Ectodermal cell (in vitro differentiated cells): ENCODE results near the gene ERI3.

ENCODE experiments used
- H3K27ac ChIP-seq: 2 replicates; pipeline ENCODE4 v1.7.0; 2013; ENCODE audit warnings: mild to moderate bottlenecking, low read depth, low read length; ENCODE audit not compliant: insufficient read depth, poor library complexity, severe bottlenecking
- H3K27me3 ChIP-seq: 2 replicates; pipeline ENCODE4 v1.7.0; 2013; ENCODE audit warnings: mild to moderate bottlenecking, low read length; ENCODE audit not compliant: insufficient read depth, control insufficient read depth, poor library complexity, severe bottlenecking
- H3K36me3 ChIP-seq: one replicate; pipeline ENCODE4 v1.7.0; 2013; ENCODE audit warnings: low read length; ENCODE audit not compliant: control insufficient read depth, insufficient read depth
- H3K4me1 ChIP-seq: one replicate; pipeline ENCODE4 v1.7.0; 2013; ENCODE audit warnings: low read length; ENCODE audit not compliant: control insufficient read depth, insufficient read depth
- H3K4me3 ChIP-seq: 2 replicates; pipeline ENCODE4 v1.7.0; 2013; ENCODE audit warnings: low read depth, low read length, control low read depth; ENCODE audit not compliant: insufficient read depth
- H3K9me3 ChIP-seq: 2 replicates; pipeline ENCODE4 v1.7.0; 2013; ENCODE audit warnings: mild to moderate bottlenecking, low read length, moderate library complexity; ENCODE audit not compliant: control insufficient read depth
- WGBS, 2 experiments: methylation state at CpG; one replicate each; pipeline ENCODE4 v1.1.7; 2013; ENCODE audit warnings: missing lambda C conversion rate in 2 of 2; 5-methylcytosine and 5-hydroxymethylcytosine counted together

Gene ERI3

DNA sequence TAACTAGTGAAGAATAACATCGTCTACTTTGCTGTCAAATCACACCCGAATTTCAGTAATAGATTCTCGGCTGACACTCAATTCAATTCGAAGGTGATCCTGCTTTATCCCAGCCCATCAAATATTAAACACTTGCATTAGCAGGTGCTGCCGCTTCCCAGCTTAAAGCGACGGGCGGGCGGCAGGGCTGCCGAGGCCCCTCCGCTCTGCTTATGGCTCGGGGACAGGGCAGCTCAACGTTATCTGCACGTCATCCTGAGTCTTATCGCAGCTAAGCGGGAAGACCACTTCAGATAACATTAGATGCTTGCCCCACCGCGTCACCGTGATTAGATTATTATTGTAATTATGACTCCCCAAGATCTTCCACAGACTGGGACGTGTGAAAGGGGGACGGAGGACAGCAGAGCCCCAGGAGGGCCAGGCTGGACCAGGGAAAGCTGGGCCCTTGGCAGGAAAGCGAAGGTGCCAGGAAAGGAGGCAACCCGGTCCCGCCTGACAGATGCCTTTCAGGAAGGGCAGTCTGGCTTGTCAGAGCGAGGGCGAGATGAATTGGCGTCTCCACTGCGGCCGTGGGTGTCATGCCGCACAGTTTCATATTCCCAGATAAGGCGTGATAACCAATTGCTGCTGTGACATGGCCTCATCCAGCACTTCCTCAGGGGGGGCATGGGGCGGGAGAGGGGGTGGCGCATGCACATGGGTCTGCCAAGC, 104.8 kb downstream of the ERI3 start:
- 92 to 95% methylated on average over 33 of the region's 33 CpGs for WGBS, 2 experiments
- H3K4me1 ChIP-seq = peaks cover 9% of the 10 kb centered on the region
- no peak overlapping the region for H3K27ac ChIP-seq
- no peaks in the 10 kb centered on the region for H3K36me3 ChIP-seq
- H3K27me3 ChIP-seq = no peaks in the 10 kb centered on the region
- no peak overlapping the region for H3K4me3 ChIP-seq
- H3K9me3 ChIP-seq = no peaks in the 10 kb centered on the region

DNA sequence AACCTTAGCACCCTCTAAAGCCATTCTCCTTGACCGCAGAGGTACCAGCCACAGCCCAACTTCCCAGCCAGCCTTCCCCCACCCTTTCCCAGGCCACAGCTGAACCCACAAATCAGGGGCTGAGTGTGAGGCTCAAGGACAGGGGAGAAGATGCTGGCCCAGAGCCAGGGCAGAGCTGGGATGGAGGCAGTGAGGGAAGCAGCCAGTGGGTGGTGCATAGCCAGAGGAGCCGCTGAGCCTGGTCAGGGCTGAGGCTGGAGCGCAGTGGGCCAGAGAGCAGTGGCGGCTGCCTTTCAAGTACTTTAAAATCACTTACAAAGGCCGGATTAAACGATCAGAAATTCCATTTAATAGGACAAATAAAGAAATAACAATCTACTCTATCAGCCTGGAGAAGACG, 105.5 kb downstream of the ERI3 start:
- H3K27ac ChIP-seq = no peak overlapping the region
- no peaks in the 10 kb centered on the region for H3K27me3 ChIP-seq
- H3K36me3 ChIP-seq = no peaks in the 10 kb centered on the region
- no peaks in the 10 kb centered on the region for H3K9me3 ChIP-seq
- peaks cover 7% of the 10 kb centered on the region for H3K4me1 ChIP-seq
- no peak overlapping the region for H3K4me3 ChIP-seq
- 80% methylated on average over 7 of the region's 7 CpGs for WGBS, 2 experiments

DNA sequence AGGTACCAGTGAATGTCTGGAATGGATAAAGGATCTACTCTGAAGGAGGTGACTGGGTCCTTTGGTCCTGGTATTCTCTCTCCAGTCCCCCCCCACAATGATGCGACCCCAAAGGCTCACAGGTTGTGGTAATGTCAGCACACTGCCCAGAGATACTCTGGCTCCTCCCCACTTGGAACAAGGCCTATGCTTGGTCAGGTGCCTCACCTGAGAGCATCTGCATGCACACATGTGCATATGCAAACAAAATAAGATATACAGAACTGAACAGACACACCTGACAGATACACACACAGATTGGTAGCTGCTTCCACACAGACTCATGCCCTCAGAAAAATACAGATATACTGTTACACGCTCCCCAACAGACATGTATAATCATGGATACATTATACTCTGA, 108.3 kb downstream of the ERI3 start:
- Histone ChIP-seq H3K9me3 (no peaks in the 10 kb centered on the region), H3K27me3 (no peaks in the 10 kb centered on the region), H3K27ac (no peak overlapping the region), H3K4me3 (no peak overlapping the region), H3K4me1 (peaks cover 21% of the 10 kb centered on the region), H3K36me3 (no peaks in the 10 kb centered on the region)
- 94 to 98% methylated on average over 2 of the region's 2 CpGs for WGBS, 2 experiments

DNA sequence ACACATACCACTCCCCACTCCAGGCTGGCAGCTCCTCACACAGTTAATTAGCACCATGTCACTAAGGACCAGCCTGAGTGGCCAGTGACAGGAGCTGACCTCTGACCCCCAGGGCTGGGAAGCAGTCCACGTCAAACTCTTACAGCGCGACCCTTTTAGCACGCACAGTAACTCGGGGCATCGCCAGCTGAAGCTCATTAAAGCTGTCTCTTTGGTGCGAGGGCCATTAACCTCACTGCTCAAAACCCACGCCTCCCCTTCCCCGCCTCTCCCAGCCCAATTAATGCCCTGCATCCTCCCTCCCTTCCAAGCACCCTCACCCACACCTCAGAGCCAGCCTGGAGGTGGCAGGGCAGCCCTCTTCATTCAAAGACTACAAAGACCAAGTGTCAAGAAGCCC, 110.1 kb downstream of the ERI3 start:
- 83 to 84% methylated on average over 9 of the region's 9 CpGs for WGBS, 2 experiments
- no peak overlapping the region for H3K4me3 ChIP-seq
- H3K4me1 ChIP-seq = peaks cover 28% of the 10 kb centered on the region
- H3K27me3 ChIP-seq = no peaks in the 10 kb centered on the region
- H3K9me3 ChIP-seq = no peaks in the 10 kb centered on the region
- H3K27ac ChIP-seq = no peak overlapping the region
- H3K36me3 ChIP-seq = no peaks in the 10 kb centered on the region

DNA sequence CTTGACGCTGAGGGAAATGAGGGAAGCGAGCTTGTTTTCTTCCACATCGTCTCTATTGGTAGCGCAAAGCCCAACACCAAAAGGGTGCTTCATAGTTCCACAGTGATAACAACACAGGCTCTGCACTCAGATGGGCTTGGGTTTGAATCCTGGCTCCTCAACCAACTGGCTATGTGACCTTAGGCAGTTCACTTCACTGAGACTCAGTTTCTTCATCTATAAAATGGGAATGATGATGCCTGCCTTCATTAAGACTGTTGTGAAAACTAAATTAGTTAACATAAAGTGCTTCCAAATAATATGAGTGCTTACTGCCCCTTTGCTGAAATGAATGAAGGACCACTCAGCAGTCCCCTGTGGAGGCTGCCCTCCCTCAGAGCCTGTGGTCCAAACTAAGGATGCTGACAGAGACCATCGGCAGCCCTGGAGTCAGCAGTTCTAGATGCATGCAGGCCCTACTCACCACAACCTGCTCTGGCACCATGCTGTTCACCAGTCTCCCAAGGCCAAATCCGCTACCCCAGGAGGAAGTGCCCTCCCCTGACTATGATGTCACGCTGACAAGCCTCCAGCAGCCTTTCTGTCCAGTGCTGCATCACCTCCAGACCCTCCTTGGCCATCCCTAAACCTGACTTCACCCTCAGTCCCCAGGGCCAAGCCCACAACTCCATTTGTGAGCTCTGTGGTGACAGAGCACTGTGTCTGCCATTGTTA, 111.1 kb downstream of the ERI3 start:
- Histone ChIP-seq H3K27ac (no peak overlapping the region), H3K9me3 (no peaks in the 10 kb centered on the region), H3K4me3 (no peak overlapping the region), H3K4me1 (peaks cover 38% of the 10 kb centered on the region), H3K27me3 (no peaks in the 10 kb centered on the region), H3K36me3 (no peaks in the 10 kb centered on the region)
- WGBS, 2 experiments = 95 to 96% methylated on average over 7 of the region's 7 CpGs

GRCh38 chr1:44242746-44243145, 112.3 kb downstream of the ERI3 start:
- H3K4me3 ChIP-seq = no peak overlapping the region
- 70 to 71% methylated on average over 16 of the region's 16 CpGs for WGBS, 2 experiments
- H3K9me3 ChIP-seq = no peaks in the 10 kb centered on the region
- peaks cover 48% of the 10 kb centered on the region for H3K4me1 ChIP-seq
- H3K27me3 ChIP-seq = no peaks in the 10 kb centered on the region
- H3K27ac ChIP-seq = no peak overlapping the region
- H3K36me3 ChIP-seq = no peaks in the 10 kb centered on the region

DNA sequence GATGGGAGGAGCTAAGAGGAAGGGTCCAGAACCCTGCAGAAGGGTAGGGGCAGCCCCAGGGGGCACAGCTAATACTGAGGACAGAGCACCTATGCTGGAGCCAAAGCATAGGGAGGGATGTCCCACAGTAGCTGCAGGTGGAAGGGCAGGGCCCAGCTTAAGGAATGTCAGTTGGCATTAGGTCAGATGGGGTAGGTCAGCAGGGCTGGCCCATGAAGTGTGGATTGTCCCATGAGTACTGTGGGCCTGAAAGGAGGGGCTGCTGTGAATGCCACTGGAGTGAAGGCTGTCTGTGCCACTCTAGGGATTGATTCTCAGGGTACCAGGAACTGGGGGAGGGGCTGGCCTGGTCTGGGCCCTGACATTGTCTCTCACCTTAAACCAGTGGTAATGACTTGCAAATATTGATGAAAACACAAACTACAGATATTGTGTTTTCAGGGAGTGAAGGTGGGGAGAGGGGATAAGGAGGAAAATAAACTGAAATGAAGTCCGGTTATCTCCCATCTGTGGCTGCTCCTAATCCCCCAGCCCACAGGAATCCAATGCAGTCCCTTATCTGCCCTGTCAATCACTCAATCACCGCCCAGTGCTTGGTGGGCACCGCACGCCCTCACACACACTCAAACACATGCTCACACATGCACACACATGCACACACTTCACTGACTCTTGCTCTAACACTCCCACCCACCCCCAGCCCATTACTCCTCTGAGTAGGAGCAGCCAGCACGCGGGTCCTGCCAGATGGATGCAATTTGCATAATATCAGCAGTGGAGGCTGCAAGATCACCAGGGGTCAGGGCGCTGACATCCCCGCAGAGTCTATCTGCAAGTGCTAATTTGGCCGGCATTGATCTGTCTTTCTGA, 114.0 kb downstream of the ERI3 start:
- 81 to 87% methylated on average over 9 of the region's 9 CpGs for WGBS, 2 experiments
- Histone ChIP-seq H3K4me1 (peaks cover 50% of the 10 kb centered on the region), H3K4me3 (no peak overlapping the region), H3K27ac (peak overlapping the region; percentile 4), H3K36me3 (no peaks in the 10 kb centered on the region), H3K9me3 (no peaks in the 10 kb centered on the region), H3K27me3 (no peaks in the 10 kb centered on the region)

DNA sequence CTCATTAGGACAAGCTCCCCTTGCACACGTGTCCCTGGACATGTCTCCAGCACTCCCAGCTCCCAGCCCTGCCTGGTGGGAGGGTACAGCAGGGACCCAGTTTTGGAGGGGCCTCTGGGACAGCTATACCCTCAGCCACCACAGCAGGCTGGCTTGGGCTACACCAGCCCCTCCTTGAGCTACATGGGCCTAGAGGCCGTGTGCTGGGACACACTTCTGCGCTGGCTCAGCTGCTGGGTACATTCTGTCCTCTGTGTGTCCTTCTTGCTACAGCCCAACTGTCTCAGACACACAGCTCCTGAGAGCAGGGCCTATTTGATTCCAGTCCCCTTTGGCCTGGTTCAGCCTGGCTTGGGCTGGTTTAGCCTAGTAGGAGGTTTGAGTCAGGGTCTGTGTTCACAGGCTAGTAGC, 115.1 kb downstream of the ERI3 start:
- no peak overlapping the region for H3K4me3 ChIP-seq
- WGBS, 2 experiments = 61 to 66% methylated on average over 3 of the region's 3 CpGs
- no peaks in the 10 kb centered on the region for H3K36me3 ChIP-seq
- H3K4me1 ChIP-seq = peaks cover 50% of the 10 kb centered on the region
- H3K27ac ChIP-seq = no peak overlapping the region
- H3K9me3 ChIP-seq = no peaks in the 10 kb centered on the region
- H3K27me3 ChIP-seq = no peaks in the 10 kb centered on the region

GRCh38 chr1:44239331-44239960, 115.6 kb downstream of the ERI3 start:
- 19 to 20% methylated on average over 8 of the region's 8 CpGs for WGBS, 2 experiments
- H3K27me3 ChIP-seq = no peaks in the 10 kb centered on the region
- no peaks in the 10 kb centered on the region for H3K9me3 ChIP-seq
- H3K4me3 ChIP-seq = no peak overlapping the region
- no peaks in the 10 kb centered on the region for H3K36me3 ChIP-seq
- peak overlapping the region; percentile 64 for H3K27ac ChIP-seq
- peaks cover 50% of the 10 kb centered on the region for H3K4me1 ChIP-seq
